Measurements from ENCODE around the gene RIMS3. TPM values are rescaled to one million over a fixed set of nuclear protein-coding genes. Genes with fewer than 3 reads are reported as not detected.
"Not testable (repeated sequence)": the region's sequence is repeated elsewhere in the genome, so short reads cannot be mapped to it uniquely, and the experiment has no call there.

Gene RIMS3
- total and polyA plus RNA-seq, 5 donors, result 1.5 to 4.8 (median 4.4) TPM

- intact Hi-C loops (cut with DNase I), result no loop called here
- Histone ChIP-seq H3K4me1 (ENCODE audit: control insufficient read depth, insufficient read depth, low read length) (peaks cover 2% of the 10 kb centered on the region), H3K27me3 (ENCODE audit: control insufficient read depth, insufficient read depth) (no peaks in the 10 kb centered on the region), H3K27ac (ENCODE audit: low read length) (no peak overlapping the region), H3K4me3 (ENCODE audit: low read length) (no peak overlapping the region), H3K9me3 (ENCODE audit: control insufficient read depth, low read length) (no peaks in the 10 kb centered on the region)
- ATAC-seq (no peak), DNase-seq (no peak)
- WGBS, result 76% methylated on average over 3 of the region's 3 CpGs
Measured at GRCh38 chr1:40637470-40638007, 27.9 kb downstream of the RIMS3 start.

- no peak overlapping the region for H3K4me3 ChIP-seq (ENCODE audit: low read length)
- H3K27ac ChIP-seq (ENCODE audit: low read length), result no peak overlapping the region
- no peaks in the 10 kb centered on the region for H3K27me3 ChIP-seq (ENCODE audit: control insufficient read depth, insufficient read depth)
- WGBS, result 49% methylated on average over 6 of the region's 6 CpGs
- no peak for DNase-seq
- intact Hi-C loops (cut with DNase I), result no loop called here
- no peaks in the 10 kb centered on the region for H3K9me3 ChIP-seq (ENCODE audit: control insufficient read depth, low read length)
- no peak for ATAC-seq
- peaks cover 2% of the 10 kb centered on the region for H3K4me1 ChIP-seq (ENCODE audit: control insufficient read depth, insufficient read depth, low read length)
Measured at GRCh38 chr1:40636777-40637176, 28.7 kb downstream of the RIMS3 start.

DNA sequence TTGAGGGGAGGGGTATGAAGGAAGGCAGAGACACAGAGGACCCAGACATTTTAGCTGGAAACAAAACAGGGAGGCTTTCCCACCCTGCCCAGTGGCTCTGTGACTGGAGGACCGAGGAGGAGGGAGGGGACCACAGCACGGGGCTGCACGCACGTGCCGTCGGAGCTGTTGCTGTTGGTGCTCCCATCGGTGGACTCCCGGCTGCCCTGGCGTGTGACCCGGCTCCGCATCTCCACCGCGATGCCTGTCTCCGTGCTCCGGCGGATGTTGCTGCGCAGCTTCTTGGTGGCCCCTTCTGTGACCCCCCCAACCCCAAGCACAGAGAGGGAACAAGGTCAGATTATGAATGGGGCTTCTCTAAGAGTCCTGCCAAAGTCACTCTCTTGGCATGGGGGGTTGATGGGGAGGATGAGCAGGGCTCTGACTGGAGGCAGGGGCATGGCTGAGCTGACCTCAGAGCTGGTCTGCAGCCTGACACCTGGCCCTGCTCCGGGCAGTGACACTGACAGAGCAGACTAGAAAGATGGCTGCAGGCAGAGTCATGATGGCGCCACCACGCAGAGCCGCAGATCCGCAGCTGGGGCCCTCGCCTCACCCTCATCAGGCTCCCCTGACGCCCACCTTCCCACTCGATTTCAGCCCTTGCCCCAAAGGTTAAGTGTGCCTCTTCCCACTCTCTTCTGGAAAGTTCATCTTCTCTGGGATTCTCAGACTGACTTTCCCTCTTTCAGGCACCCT is 29.6 kb downstream of the RIMS3 start:
- Histone ChIP-seq H3K9me3 (ENCODE audit: control insufficient read depth, low read length) (no peaks in the 10 kb centered on the region), H3K27ac (ENCODE audit: low read length) (no peak overlapping the region), H3K27me3 (ENCODE audit: control insufficient read depth, insufficient read depth) (no peaks in the 10 kb centered on the region), H3K4me3 (ENCODE audit: low read length) (no peak overlapping the region), H3K4me1 (ENCODE audit: control insufficient read depth, insufficient read depth, low read length) (peaks cover 2% of the 10 kb centered on the region)
- intact Hi-C loops (cut with DNase I), result no loop called here
- no peak for ATAC-seq
- no peak for DNase-seq
- 97% methylated on average over 25 of the region's 25 CpGs for WGBS

DNA sequence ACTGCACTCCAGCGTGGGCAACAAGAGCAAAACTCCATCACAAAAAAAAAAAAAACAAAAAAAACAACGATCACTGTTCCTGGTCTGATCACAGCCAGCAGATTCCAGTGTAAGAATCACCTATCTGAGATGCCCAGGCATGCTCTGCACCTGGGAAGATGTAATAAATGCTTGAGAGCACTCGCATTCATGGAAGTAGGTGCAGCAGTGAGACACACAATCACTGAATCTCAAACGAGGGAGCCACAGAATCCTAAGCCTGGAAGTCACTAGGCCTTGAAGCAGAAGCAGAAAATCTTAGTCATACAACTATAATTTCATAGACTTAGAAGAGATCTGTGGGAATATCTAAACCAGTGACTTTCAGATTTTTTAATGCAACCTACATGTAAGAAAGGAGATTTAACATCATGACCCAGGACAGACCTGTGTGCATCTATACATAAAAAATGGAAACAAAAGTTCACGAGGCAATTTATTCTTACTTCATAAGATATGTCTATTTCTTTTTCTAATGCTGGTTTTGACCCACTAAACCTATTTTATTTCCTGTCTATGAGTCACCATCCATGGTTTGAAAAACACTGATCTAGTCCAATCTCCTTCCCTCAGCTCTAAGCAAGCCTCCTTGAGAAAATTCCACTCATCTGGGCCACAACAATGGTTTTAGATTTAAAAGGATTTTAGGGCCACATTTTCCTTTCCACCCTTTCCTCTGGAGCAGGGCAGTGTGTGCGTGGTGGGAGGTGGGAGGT is 30.4 kb downstream of the RIMS3 start:
- WGBS, result 86% methylated on average over 6 of the region's 6 CpGs
- H3K4me3 ChIP-seq (ENCODE audit: low read length), result no peak overlapping the region
- no peak for ATAC-seq

DNA sequence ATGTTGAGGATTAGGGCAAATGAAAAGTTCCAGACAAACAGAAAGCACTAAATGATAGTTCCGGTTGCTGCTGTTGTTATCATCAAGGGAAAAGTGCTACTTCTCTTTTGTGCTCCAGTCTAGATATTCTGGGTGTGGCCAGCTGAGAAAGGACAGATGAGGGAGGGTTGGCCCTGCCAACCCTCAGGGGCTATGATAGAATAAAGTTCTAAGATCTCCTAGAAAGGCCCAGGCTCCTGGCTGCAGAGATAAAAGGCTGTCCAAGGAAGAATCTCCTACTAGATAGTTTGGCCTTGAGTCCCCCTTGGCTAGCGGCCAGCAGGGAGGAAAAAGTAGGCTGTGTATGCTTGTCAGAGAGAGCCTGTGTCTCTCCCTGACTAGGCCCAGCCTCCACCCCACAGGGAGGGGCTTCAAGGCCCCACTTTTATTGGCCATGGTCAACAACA is 31.5 kb downstream of the RIMS3 start:
- Histone ChIP-seq H3K4me1 (ENCODE audit: control insufficient read depth, insufficient read depth, low read length) (peaks cover 2% of the 10 kb centered on the region), H3K27me3 (ENCODE audit: control insufficient read depth, insufficient read depth) (no peaks in the 10 kb centered on the region), H3K27ac (ENCODE audit: low read length) (no peak overlapping the region), H3K4me3 (ENCODE audit: low read length) (no peak overlapping the region), H3K9me3 (ENCODE audit: control insufficient read depth, low read length) (no peaks in the 10 kb centered on the region)
- WGBS, result 27% methylated on average over 2 of the region's 2 CpGs
- intact Hi-C loops (cut with DNase I), result no loop called here
- peak; percentile 54 to 87 (median 75) for DNase-seq
- ATAC-seq, result peak; percentile 35 to 50

More for the DNA sequence above, 30.4 kb downstream of the RIMS3 start:
- intact Hi-C loops (cut with DNase I), result no loop called here
- DNase-seq, result no peak
- Histone ChIP-seq H3K9me3 (ENCODE audit: control insufficient read depth, low read length) (no peaks in the 10 kb centered on the region), H3K4me1 (ENCODE audit: control insufficient read depth, insufficient read depth, low read length) (peaks cover 2% of the 10 kb centered on the region), H3K27ac (ENCODE audit: low read length) (no peak overlapping the region), H3K27me3 (ENCODE audit: control insufficient read depth, insufficient read depth) (no peaks in the 10 kb centered on the region)

GRCh38 chr1:40633523-40633922 is 32.0 kb downstream of the RIMS3 start:
- intact Hi-C loops (cut with DNase I), result no loop called here
- Histone ChIP-seq H3K4me3 (ENCODE audit: low read length) (no peak overlapping the region), H3K27me3 (ENCODE audit: control insufficient read depth, insufficient read depth) (no peaks in the 10 kb centered on the region), H3K4me1 (ENCODE audit: control insufficient read depth, insufficient read depth, low read length) (peaks cover 2% of the 10 kb centered on the region), H3K9me3 (ENCODE audit: control insufficient read depth, low read length) (no peaks in the 10 kb centered on the region), H3K27ac (ENCODE audit: low read length) (no peak overlapping the region)
- DNase-seq (no peak), ATAC-seq (no peak)

- intact Hi-C loops (cut with DNase I), result no loop called here
- ATAC-seq, result no peak
- WGBS, result 64% methylated on average over 7 of the region's 7 CpGs
- H3K4me1 ChIP-seq (ENCODE audit: control insufficient read depth, insufficient read depth, low read length), result peaks cover 2% of the 10 kb centered on the region
- H3K4me3 ChIP-seq (ENCODE audit: low read length), result no peak overlapping the region
- no peak overlapping the region for H3K27ac ChIP-seq (ENCODE audit: low read length)
- no peaks in the 10 kb centered on the region for H3K9me3 ChIP-seq (ENCODE audit: control insufficient read depth, low read length)
- peak in 1 of 3 donors; percentile 60 for DNase-seq
- no peaks in the 10 kb centered on the region for H3K27me3 ChIP-seq (ENCODE audit: control insufficient read depth, insufficient read depth)
Measured at GRCh38 chr1:40630488-40631223, 34.8 kb downstream of the RIMS3 start.

DNA sequence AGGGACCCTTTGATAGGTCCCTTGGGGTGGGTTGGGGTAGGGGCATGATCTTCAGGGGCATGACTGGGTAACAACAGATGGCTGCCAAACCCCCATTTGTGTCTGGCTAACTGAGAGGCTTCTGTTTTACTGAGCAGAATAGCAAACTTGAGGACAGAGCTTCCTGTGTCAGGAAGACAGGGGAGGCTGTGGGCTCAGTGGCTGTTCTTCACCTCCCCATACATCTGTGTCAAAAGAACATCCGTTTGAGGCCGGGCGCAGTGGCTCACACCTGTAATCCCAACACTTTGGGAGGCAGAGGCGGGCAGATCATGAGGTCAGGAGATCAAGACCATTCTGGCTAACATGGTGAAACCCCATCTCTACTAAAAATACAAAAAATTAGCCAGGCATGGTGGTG is 35.9 kb downstream of the RIMS3 start:
- WGBS, result 72% methylated on average over 4 of the region's 4 CpGs
- not testable (repeated sequence) for DNase-seq; H3K4me3 ChIP-seq (ENCODE audit: low read length); H3K27ac ChIP-seq (ENCODE audit: low read length); ATAC-seq; H3K9me3 ChIP-seq (ENCODE audit: control insufficient read depth, low read length); H3K27me3 ChIP-seq (ENCODE audit: control insufficient read depth, insufficient read depth); H3K4me1 ChIP-seq (ENCODE audit: control insufficient read depth, insufficient read depth, low read length)
- intact Hi-C loops (cut with DNase I), result loop anchor here in 3 of 4 donors (5.0 to 10.0 kb wide), 3 partner anchors 38 to 325 kb away; partner anchors contain the start of gene RIMS3 (in 2 of the 3)

DNA sequence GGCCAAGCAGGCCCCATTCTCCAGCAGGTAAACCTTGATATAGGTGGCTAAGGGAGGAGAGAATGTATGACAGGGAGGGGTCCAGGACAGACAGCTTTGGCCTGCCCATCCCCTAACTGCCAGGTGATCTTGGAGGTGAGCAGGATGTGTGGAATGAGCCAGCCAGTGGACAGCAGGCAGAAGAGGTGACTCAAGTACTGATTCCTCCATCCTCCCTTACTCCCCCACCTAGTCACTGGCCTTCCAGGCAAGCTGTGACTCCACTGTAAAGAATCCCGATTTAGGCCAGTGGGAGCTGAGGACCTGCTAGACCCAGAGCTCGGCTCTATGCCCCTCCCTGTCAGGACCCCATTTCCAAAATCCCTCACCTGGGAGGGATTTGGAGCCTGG is 36.6 kb downstream of the RIMS3 start:
- H3K27ac ChIP-seq (ENCODE audit: low read length), result no peak overlapping the region
- intact Hi-C loops (cut with DNase I), result loop anchor here in 3 of 4 donors (5.0 to 10.0 kb wide), 3 partner anchors 38 to 326 kb away; partner anchors contain the start of gene RIMS3 (in 2 of the 3)
- H3K9me3 ChIP-seq (ENCODE audit: control insufficient read depth, low read length), result no peaks in the 10 kb centered on the region
- no peak for DNase-seq
- 93% methylated on average over 2 of the region's 2 CpGs for WGBS
- H3K4me3 ChIP-seq (ENCODE audit: low read length), result no peak overlapping the region
- no peak for ATAC-seq
- no peaks in the 10 kb centered on the region for H3K27me3 ChIP-seq (ENCODE audit: control insufficient read depth, insufficient read depth)
- no peaks in the 10 kb centered on the region for H3K4me1 ChIP-seq (ENCODE audit: control insufficient read depth, insufficient read depth, low read length)

GRCh38 chr1:40627987-40628902 is 37.2 kb downstream of the RIMS3 start:
- WGBS, result 83% methylated on average over 9 of the region's 9 CpGs

More at GRCh38 chr1:40627987-40628902, 37.2 kb downstream of the RIMS3 start:
- Histone ChIP-seq H3K4me3 (ENCODE audit: low read length) (no peak overlapping the region), H3K9me3 (ENCODE audit: control insufficient read depth, low read length) (no peaks in the 10 kb centered on the region), H3K4me1 (ENCODE audit: control insufficient read depth, insufficient read depth, low read length) (no peaks in the 10 kb centered on the region), H3K27ac (ENCODE audit: low read length) (no peak overlapping the region), H3K27me3 (ENCODE audit: control insufficient read depth, insufficient read depth) (no peaks in the 10 kb centered on the region)
- ATAC-seq, result no peak
- no peak for DNase-seq
- intact Hi-C loops (cut with DNase I), result loop anchor here in 3 of 4 donors (5.0 to 10.0 kb wide), 3 partner anchors 39 to 327 kb away; partner anchors contain the start of gene RIMS3 (in 2 of the 3)
